PC-3 (cell line): Measurements from ENCODE around the gene VEGFD. TPM values are rescaled to one million over a fixed set of nuclear protein-coding genes. Genes with fewer than 3 reads are reported as not detected.

Experiments used
- ATAC-seq: fragments of 200-7000 bp; cut with Tn5 transposase; 2 replicates; pipeline ENCODE4 v1.9.1; 2020; ENCODE audit warnings: mild to moderate bottlenecking, moderate library complexity
- BruUV-seq: library from RNA; stranded (reverse); fragments of 400-500 nt; replicated peaks from 2 replicates; lab custom pipeline; 2021; lab: Mats Ljungman, UMichigan
- CTCF ChIA-PET: fragments of 300-600 bp; sonication (Branson Sonifier 250); formaldehyde crosslinking; loops from one replicate; lab custom pipeline; 2022; ENCODE audit warnings: antibody characterized with exemption; lab: Charles Lee
- POLR2A ChIA-PET: fragments of 300-600 bp; sonication (Branson Sonifier 250); formaldehyde crosslinking; loops from one replicate; lab custom pipeline; 2022; ENCODE audit warnings: antibody characterized with exemption; ENCODE audit not compliant: unreplicated experiment; lab: Charles Lee
- DNase-seq: peaks from one replicate; pipeline ENCODE4 v3.0.0-alpha.2; 2015
- H2AFZ ChIP-seq: fragments of 300-600 bp; sonication (generic); 2 replicates; pipeline ENCODE4 v1.6.0; 2016; ENCODE audit warnings: antibody characterized with exemption, low read length
- H3F3A ChIP-seq: fragments of 300-600 bp; sonication (generic); one replicate; pipeline ENCODE4 v1.6.0; 2017; ENCODE audit warnings: antibody characterized with exemption, low read length, control low read depth, mild to moderate bottlenecking; ENCODE audit not compliant: unreplicated experiment
- H3K27ac ChIP-seq: fragments of 300-600 bp; sonication (generic); 2 replicates; pipeline ENCODE4 v1.5.1; 2016; ENCODE audit warnings: mild to moderate bottlenecking, low read length
- H3K27me3 ChIP-seq: fragments of 300-600 bp; sonication (generic); 2 replicates; pipeline ENCODE4 v1.6.1; 2016; ENCODE audit warnings: low read length, mixed read lengths
- H3K36me3 ChIP-seq: fragments of 300-600 bp; sonication (generic); 2 replicates; pipeline ENCODE4 v1.6.1; 2016; ENCODE audit warnings: low read depth, mixed run types, low read length, mixed read lengths
- H3K4me1 ChIP-seq: fragments of 300-600 bp; sonication (generic); 2 replicates; pipeline ENCODE4 v1.5.1; 2016; ENCODE audit warnings: low read length; ENCODE audit not compliant: insufficient read depth
- H3K4me2 ChIP-seq: fragments of 300-600 bp; sonication (generic); 2 replicates; pipeline ENCODE4 v1.6.0; 2016; ENCODE audit warnings: low read length
- H3K4me3 ChIP-seq: fragments of 300-600 bp; sonication (generic); 2 replicates; pipeline ENCODE4 v1.5.1; 2016; ENCODE audit warnings: mild to moderate bottlenecking, low read length, mixed read lengths
- H3K79me2 ChIP-seq: fragments of 300-600 bp; sonication (generic); 2 replicates; pipeline ENCODE4 v1.6.1; 2017; ENCODE audit warnings: low read length, mixed read lengths
- H3K9ac ChIP-seq: fragments of 300-600 bp; sonication (generic); 2 replicates; pipeline ENCODE4 v1.6.0; 2016; ENCODE audit warnings: mild to moderate bottlenecking, low read length
- H3K9me2 ChIP-seq: fragments of 300-600 bp; sonication (generic); replicated peaks from 2 replicates; pipeline ENCODE4 v1.6.1; 2016; ENCODE audit warnings: mixed run types, low read length, mixed read lengths
- H3K9me3 ChIP-seq: fragments of 300-600 bp; sonication (generic); 2 replicates; pipeline ENCODE4 v1.6.1; 2016; ENCODE audit warnings: low read length, mixed read lengths
- H4K20me1 ChIP-seq: fragments of 300-600 bp; sonication (generic); 2 replicates; pipeline ENCODE4 v1.6.1; 2016; ENCODE audit warnings: low read length, mixed read lengths
- CTCF ChIP-seq: fragments of 300-600 bp; sonication (generic); conservative IDR thresholded peaks from 2 replicates; pipeline ENCODE4 v1.5.1; 2017; ENCODE audit warnings: antibody characterized with exemption, low read depth, mild to moderate bottlenecking, low read length
- EZH2 ChIP-seq: fragments of 300-600 bp; sonication (generic); IDR thresholded peaks from one replicate; pipeline ENCODE4 v1.6.1; 2017; ENCODE audit warnings: antibody characterized with exemption, mild to moderate bottlenecking, low read length; ENCODE audit not compliant: unreplicated experiment
- EZH2phosphoT487 ChIP-seq: fragments of 300-600 bp; sonication (generic); IDR thresholded peaks from 2 replicates; pipeline ENCODE4 v1.6.1; 2018; ENCODE audit warnings: mild to moderate bottlenecking, antibody characterized with exemption, low read length, borderline replicate concordance
- intact Hi-C: fragments of 100-400 bp; cut with micrococcal nuclease; formaldehyde crosslinking; loops from 2 replicates; pipeline ENCODE4 v1.9.0; 2023
- total RNA-seq: library from RNA; depleted of rRNA; stranded (reverse); fragments of >200 nt; gene quantifications from 2 replicates; pipeline ENCODE4 v1.2.3, GENCODE V29; 2014

VEGFD gene
- total RNA-seq, 1 experiment from 2014 or later: not detected

DNA sequence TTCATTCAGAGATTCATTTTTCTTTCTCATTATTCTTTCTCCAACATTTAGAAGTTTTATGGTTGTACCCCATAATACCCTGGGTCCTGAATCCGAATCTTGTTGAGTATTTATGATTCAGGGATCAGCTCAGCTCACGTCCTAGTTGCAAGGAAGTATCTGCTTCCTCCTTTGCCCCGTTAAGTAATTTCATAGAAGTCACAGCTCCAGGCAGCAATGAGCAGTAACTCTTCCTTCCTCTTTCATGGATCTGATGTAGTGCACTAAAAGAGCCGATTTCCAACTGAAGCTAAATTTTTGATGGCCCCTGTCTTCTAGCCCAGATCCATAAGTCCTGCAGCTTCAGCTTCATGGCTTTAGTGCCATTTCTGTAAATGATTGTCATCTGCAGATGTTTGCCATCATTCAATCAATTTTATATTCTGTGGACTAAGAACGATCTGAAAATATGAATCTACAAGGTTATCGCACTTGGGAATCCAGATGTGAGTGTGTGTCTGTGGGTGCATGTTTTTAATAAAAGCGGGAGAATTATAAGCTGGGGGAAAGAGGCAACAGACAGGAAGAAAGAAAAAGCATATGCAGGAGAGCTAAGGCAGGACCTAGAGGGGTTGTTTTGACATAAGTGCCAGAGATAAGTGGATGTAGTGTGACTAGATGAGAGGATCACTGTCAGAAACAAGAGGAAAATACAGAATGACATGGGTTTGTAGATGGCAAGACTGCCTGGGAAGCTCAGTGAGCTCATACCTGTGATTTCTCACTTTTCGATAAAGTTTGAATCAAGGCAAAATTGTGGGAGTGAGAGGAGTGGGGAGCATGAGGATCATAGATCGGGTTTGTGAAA lies 17.5 kb downstream of the VEGFD start:
- no peak overlapping the region for H3K4me3 ChIP-seq
- H3K9me3 ChIP-seq: no peaks in the 10 kb centered on the region
- no peak for TF ChIP-seq EZH2
- no peak for TF ChIP-seq EZH2phosphoT487
- no peak for TF ChIP-seq CTCF
- H3K4me2 ChIP-seq: no peak overlapping the region
- H2AFZ ChIP-seq: no peak overlapping the region
- H3K9me2 ChIP-seq: no peaks in the 10 kb centered on the region
- DNase-seq: no peak
- BruUV-seq: no TSS peak
- H4K20me1 ChIP-seq: no peaks in the 10 kb centered on the region
- H3K27ac ChIP-seq: no peak overlapping the region
- no peak for ATAC-seq
- H3K9ac ChIP-seq: no peak overlapping the region
- ChIA-PET POLR2A (interaction anchor here (0.7 kb wide), 1 partner anchor 18 kb away, joined by 3 read pairs; no protein-coding TSS in a partner anchor), CTCF (no interaction called here)
- H3F3A ChIP-seq: no peaks in the 10 kb centered on the region
- intact Hi-C loops: no loop called here
- H3K27me3 ChIP-seq: no peaks in the 10 kb centered on the region
- H3K36me3 ChIP-seq: no peaks in the 10 kb centered on the region
- H3K4me1 ChIP-seq: no peaks in the 10 kb centered on the region
- no peaks in the 10 kb centered on the region for H3K79me2 ChIP-seq

GRCh38 chrX:15359701-15360100 lies 24.5 kb downstream of the VEGFD start:
- POLR2A ChIA-PET: no interaction called here
- Histone ChIP-seq H3F3A (no peaks in the 10 kb centered on the region), H3K9me3 (no peaks in the 10 kb centered on the region), H3K9ac (no peak overlapping the region), H3K9me2 (no peaks in the 10 kb centered on the region), H3K27ac (no peak overlapping the region), H3K4me2 (no peak overlapping the region), H3K36me3 (no peaks in the 10 kb centered on the region), H3K79me2 (no peaks in the 10 kb centered on the region), H2AFZ (no peak overlapping the region), H3K4me1 (no peaks in the 10 kb centered on the region), H3K27me3 (no peaks in the 10 kb centered on the region), H4K20me1 (no peaks in the 10 kb centered on the region), H3K4me3 (no peak overlapping the region)
- DNase-seq: no peak
- intact Hi-C loops: no loop called here
- CTCF ChIA-PET: no interaction called here
- no peak for ATAC-seq
- TF ChIP-seq EZH2phosphoT487 (no peak), EZH2 (no peak), CTCF (no peak)
- no TSS peak for BruUV-seq

- H4K20me1 ChIP-seq: no peaks in the 10 kb centered on the region
- H3K27ac ChIP-seq: no peak overlapping the region
- no peak overlapping the region for H2AFZ ChIP-seq
- TF ChIP-seq CTCF (no peak), EZH2 (no peak), EZH2phosphoT487 (no peak)
- ChIA-PET POLR2A (no interaction called here), CTCF (no interaction called here)
- ATAC-seq: no peak
- no peak overlapping the region for H3K9ac ChIP-seq
- intact Hi-C loops: no loop called here
- no TSS peak for BruUV-seq
- no peaks in the 10 kb centered on the region for H3K27me3 ChIP-seq
- no peak overlapping the region for H3K4me3 ChIP-seq
- H3K4me1 ChIP-seq: no peaks in the 10 kb centered on the region
- no peak overlapping the region for H3K4me2 ChIP-seq
- no peak for DNase-seq
- no peaks in the 10 kb centered on the region for H3K9me2 ChIP-seq
- no peaks in the 10 kb centered on the region for H3K36me3 ChIP-seq
- H3K79me2 ChIP-seq: no peaks in the 10 kb centered on the region
- H3F3A ChIP-seq: no peaks in the 10 kb centered on the region
- no peaks in the 10 kb centered on the region for H3K9me3 ChIP-seq
Observed at GRCh38 chrX:15358533-15358932, 25.7 kb downstream of the VEGFD start.
